Measurements from ENCODE around the gene SMDT1. TPM values are rescaled to one million over a fixed set of nuclear protein-coding genes. Genes with fewer than 3 reads are reported as not detected.

SMDT1 gene
- total RNA-seq, 4 donors from 2014 or later: 14.1 to 61.8 (median 21.5) TPM

DNA sequence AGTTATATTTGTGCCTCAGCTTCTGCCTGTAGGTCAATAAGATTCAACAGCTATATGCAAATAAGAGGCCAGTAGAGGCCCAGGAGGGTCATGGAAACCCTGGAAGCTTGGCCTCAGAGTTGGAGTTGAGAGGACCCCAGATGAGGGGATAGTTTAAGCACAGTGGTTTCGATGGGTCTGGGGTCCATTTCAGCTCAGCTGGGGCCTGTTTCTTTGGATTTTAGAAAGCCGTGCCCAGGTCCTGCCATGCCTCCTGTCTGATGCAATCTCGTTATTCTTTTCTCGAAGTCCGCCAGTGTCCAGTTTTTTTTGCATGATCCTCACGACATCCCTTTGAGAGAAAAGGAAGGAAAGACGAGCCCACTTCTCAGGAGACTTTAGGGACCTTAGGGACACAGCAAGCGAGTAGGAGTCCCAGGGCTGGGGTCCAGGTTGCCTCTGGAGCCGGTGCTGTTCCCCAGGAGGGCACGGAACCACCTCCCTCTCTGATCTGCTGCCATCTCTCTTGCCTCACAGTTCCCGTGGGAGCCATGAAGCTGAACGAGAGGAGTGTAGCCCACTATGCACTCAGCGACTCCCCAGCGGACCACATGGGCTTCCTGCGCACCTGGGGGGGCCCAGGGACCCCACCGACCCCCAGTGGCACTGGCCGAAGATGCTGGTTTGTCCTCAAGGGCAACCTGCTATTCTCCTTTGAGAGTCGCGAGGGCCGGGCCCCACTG lies 2.6 kb upstream of the SMDT1 start:
- Histone ChIP-seq H3K27ac (peak overlapping the region in 2 of 4 donors; percentile 98 to 99), H3K36me3 (peaks cover 0 to 26% (median 0%) of the 10 kb centered on the region in 3 donors), H3K4me3 (no peak overlapping the region), H3K4me1 (peaks cover 0 to 66% (median 35%) of the 10 kb centered on the region in 4 donors), H3K27me3 (no peaks in the 10 kb centered on the region), H3K9me3 (no peaks in the 10 kb centered on the region)
- WGBS, 2 donors: 88% methylated on average over 16 to 17 of the region's 20 CpGs
- TF ChIP-seq, protein P1, sequence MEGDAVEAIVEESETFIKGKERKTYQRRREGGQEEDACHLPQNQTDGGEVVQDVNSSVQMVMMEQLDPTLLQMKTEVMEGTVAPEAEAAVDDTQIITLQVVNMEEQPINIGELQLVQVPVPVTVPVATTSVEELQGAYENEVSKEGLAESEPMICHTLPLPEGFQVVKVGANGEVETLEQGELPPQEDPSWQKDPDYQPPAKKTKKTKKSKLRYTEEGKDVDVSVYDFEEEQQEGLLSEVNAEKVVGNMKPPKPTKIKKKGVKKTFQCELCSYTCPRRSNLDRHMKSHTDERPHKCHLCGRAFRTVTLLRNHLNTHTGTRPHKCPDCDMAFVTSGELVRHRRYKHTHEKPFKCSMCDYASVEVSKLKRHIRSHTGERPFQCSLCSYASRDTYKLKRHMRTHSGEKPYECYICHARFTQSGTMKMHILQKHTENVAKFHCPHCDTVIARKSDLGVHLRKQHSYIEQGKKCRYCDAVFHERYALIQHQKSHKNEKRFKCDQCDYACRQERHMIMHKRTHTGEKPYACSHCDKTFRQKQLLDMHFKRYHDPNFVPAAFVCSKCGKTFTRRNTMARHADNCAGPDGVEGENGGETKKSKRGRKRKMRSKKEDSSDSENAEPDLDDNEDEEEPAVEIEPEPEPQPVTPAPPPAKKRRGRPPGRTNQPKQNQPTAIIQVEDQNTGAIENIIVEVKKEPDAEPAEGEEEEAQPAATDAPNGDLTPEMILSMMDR (IDR thresholded peaks at IDR 0.05): no peak
- DNase-seq (ENCODE audit: low spot score in 2 of 2): no peak

GRCh38 chr22:42077486-42078125 lies 1.9 kb upstream of the SMDT1 start:
- no peak for DNase-seq (ENCODE audit: low spot score in 2 of 2)
- Histone ChIP-seq H3K4me3 (no peak overlapping the region), H3K36me3 (peaks cover 0 to 33% (median 0%) of the 10 kb centered on the region in 3 donors), H3K9me3 (no peaks in the 10 kb centered on the region), H3K27ac (peak overlapping the region in 3 of 4 donors; percentile 97 to 99 (median 98)), H3K4me1 (peaks cover 0 to 68% (median 35%) of the 10 kb centered on the region in 4 donors), H3K27me3 (no peaks in the 10 kb centered on the region)
- TF ChIP-seq EP300 (IDR thresholded peaks at IDR 0.05) (no peak), POLR2A (IDR thresholded peaks at IDR 0.05) (no peak)
- TF ChIP-seq, protein P1 (IDR thresholded peaks at IDR 0.05): no peak
- 89 to 92% methylated on average over 13 to 16 of the region's 21 CpGs for WGBS, 2 donors

DNA sequence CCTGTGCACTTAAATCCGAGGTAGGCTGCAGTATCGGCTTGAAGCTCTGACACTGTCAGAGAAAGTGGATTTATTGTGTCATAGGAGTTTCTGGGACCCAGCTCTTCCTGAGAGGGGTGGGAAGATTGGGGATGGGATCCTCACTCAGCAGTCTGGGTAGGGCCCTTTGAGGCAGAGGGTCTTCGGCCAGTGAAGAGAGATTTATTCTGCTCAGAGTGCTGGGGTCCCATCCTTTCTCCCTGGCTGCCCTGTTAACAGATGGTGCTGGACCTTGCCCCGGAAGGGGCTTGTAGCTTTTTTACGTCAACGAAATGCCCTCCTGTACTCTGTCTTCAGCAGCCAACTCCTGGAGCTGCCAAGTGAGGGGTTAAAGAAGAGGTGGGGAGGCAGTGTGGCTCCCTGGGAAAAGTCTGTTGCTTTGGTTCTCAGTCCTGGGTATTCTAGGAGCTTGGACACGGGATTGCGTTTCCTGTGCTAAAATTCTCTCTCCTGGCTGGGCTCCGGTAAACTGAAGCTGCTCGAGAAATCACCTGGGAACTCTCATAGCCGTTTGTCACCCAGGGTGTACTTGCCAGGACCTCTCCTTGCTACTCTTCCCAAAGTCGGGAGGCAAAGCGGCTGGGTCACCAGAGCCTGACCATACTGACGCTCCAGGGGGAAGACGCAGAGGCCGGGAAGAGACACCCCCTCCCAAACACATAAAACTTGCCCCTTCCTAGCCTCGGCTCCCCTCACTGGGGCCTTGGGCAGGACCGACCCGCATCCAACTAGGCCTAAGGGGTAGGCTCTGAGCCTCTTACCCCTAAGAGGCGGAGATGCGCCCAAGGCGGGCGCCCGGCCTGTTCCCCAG lies 806 bp upstream of the SMDT1 start:
- peak overlapping the region; percentile 96 to 99 (median 98) for H3K27ac ChIP-seq
- TF ChIP-seq POLR2A (IDR thresholded peaks at IDR 0.05) (no peak), EP300 (IDR thresholded peaks at IDR 0.05) (no peak)
- H3K27me3 ChIP-seq: no peaks in the 10 kb centered on the region
- peak overlapping the region; percentile 47 to 79 (median 65) for H3K4me3 ChIP-seq
- peaks cover 0 to 71% (median 32%) of the 10 kb centered on the region in 4 donors for H3K4me1 ChIP-seq
- H3K36me3 ChIP-seq: peaks cover 0 to 43% (median 0%) of the 10 kb centered on the region in 3 donors
- DNase-seq (ENCODE audit: low spot score in 2 of 2): peak in 1 of 2 donors; percentile 30
- H3K9me3 ChIP-seq: no peaks in the 10 kb centered on the region
- 33 to 36% methylated on average over 21 to 22 of the region's 24 CpGs for WGBS, 2 donors

DNA sequence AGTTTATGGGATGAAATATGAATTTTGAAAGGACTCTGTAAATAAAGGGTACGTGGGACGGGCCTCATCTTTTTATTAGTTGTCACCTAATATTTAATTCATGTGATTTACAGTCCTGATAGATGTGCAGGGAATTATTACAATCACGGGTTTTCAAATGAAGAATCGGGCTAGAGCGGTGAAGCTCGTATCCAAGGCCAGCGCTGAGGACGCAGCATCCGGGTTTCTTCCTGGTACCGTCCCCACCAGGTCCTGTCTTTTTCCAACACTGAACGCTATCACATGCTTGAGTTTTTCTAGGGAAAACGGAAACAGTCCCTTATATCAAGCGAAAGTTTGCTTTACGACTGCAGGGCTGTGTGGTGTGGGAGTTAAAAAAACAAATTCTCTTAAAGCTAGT lies 787 bp downstream of the SMDT1 start:
- H3K9me3 ChIP-seq: no peaks in the 10 kb centered on the region
- no peaks in the 10 kb centered on the region for H3K27me3 ChIP-seq
- H3K27ac ChIP-seq: peak overlapping the region; percentile 96 to 99 (median 98)
- peaks cover 0 to 58% (median under 1%) of the 10 kb centered on the region in 3 donors for H3K36me3 ChIP-seq
- TF ChIP-seq EP300 (IDR thresholded peaks at IDR 0.05): no peak
- TF ChIP-seq POLR2A (IDR thresholded peaks at IDR 0.05): no peak
- TF ChIP-seq, protein P1 (IDR thresholded peaks at IDR 0.05): no peak
- WGBS, 2 donors: 0 to 1% methylated on average over 14 of the region's 14 CpGs
- DNase-seq (ENCODE audit: low spot score in 2 of 2): no peak
- peaks cover 0 to 56% (median 22%) of the 10 kb centered on the region in 4 donors for H3K4me1 ChIP-seq
- H3K4me3 ChIP-seq: peak overlapping the region; percentile 60 to 79 (median 65)

- no peaks in the 10 kb centered on the region for H3K9me3 ChIP-seq
- WGBS, 2 donors: 82 to 88% methylated on average over 4 of the region's 4 CpGs
- peaks cover 0 to 58% (median 14%) of the 10 kb centered on the region in 3 donors for H3K36me3 ChIP-seq
- H3K4me3 ChIP-seq: no peak overlapping the region
- peaks cover 0 to 47% (median 21%) of the 10 kb centered on the region in 4 donors for H3K4me1 ChIP-seq
- TF ChIP-seq POLR2A (IDR thresholded peaks at IDR 0.05): no peak
- no peak for TF ChIP-seq EP300 (IDR thresholded peaks at IDR 0.05)
- TF ChIP-seq, protein P1 (IDR thresholded peaks at IDR 0.05): no peak
- H3K27me3 ChIP-seq: no peaks in the 10 kb centered on the region
- no peak overlapping the region for H3K27ac ChIP-seq
- DNase-seq (ENCODE audit: low spot score in 2 of 2): no peak
Measured at GRCh38 chr22:42083119-42083518, 3.6 kb downstream of the SMDT1 start.

Data from tibial nerve (tissue), 4 donors.